HG02973 (cell line): Measurements from ENCODE around the gene ATP6V0A4.
"Not testable (repeated sequence)": the region's sequence is repeated elsewhere in the genome, so short reads cannot be mapped to it uniquely, and the experiment has no call there.

Experiments
- ATAC-seq: cut with Tn5 transposase; IDR thresholded peaks from one replicate; pipeline ENCODE4 v1.9.1; 2021; ENCODE audit warnings: moderate library complexity; ENCODE audit not compliant: unreplicated experiment

Gene ATP6V0A4

GRCh38 chr7:138797715-138798320 is at the start of gene ATP6V0A4, which contains the start of gene TMEM213:
TSS of gene ATP6V0A4 (minus strand) at chr7:138798196. CDS start at chr7:138771247, 26,949 bp downstream.
TSS of gene TMEM213 (plus strand) at chr7:138797994. CDS start at chr7:138798105, 111 bp downstream.
- ATAC-seq = no peak

GRCh38 chr7:138845711-138846110 is 47.7 kb upstream of the ATP6V0A4 start:
- ATAC-seq = no peak

- ATAC-seq = no peak
Observed at GRCh38 chr7:138843632-138844580, 45.9 kb upstream of the ATP6V0A4 start.

GRCh38 chr7:138842111-138842510 is 44.1 kb upstream of the ATP6V0A4 start:
- ATAC-seq = no peak

- no peak for ATAC-seq
Observed at GRCh38 chr7:138838166-138838565, 40.2 kb upstream of the ATP6V0A4 start.

GRCh38 chr7:138837627-138838026 is 39.6 kb upstream of the ATP6V0A4 start:
- ATAC-seq = no peak

- ATAC-seq = no peak
Observed at GRCh38 chr7:138835087-138835486, 37.1 kb upstream of the ATP6V0A4 start.

- no peak for ATAC-seq
Observed at GRCh38 chr7:138834583-138834982, 36.6 kb upstream of the ATP6V0A4 start.

GRCh38 chr7:138833596-138833995 is 35.6 kb upstream of the ATP6V0A4 start:
- no peak for ATAC-seq

- ATAC-seq = no peak
Observed at GRCh38 chr7:138832966-138833365, 35.0 kb upstream of the ATP6V0A4 start.

GRCh38 chr7:138829335-138829734 is 31.3 kb upstream of the ATP6V0A4 start:
- no peak for ATAC-seq

GRCh38 chr7:138828302-138828701 is 30.3 kb upstream of the ATP6V0A4 start:
- no peak for ATAC-seq

- ATAC-seq = no peak
Observed at GRCh38 chr7:138825049-138825721, 27.2 kb upstream of the ATP6V0A4 start.

GRCh38 chr7:138822867-138823535 is 25.0 kb upstream of the ATP6V0A4 start:
- no peak for ATAC-seq

- no peak for ATAC-seq
Observed at GRCh38 chr7:138821912-138822311, 23.9 kb upstream of the ATP6V0A4 start.

GRCh38 chr7:138819625-138820024 is 21.6 kb upstream of the ATP6V0A4 start:
- ATAC-seq = no peak

GRCh38 chr7:138816650-138817049 is 18.7 kb upstream of the ATP6V0A4 start:
- no peak for ATAC-seq

- ATAC-seq = no peak
Observed at GRCh38 chr7:138814816-138815332, 16.9 kb upstream of the ATP6V0A4 start.

- no peak for ATAC-seq
Observed at GRCh38 chr7:138813945-138814344, 15.9 kb upstream of the ATP6V0A4 start.

GRCh38 chr7:138811327-138811726 is 13.3 kb upstream of the ATP6V0A4 start:
- not testable (repeated sequence) for ATAC-seq

GRCh38 chr7:138809346-138809745 is 11.3 kb upstream of the ATP6V0A4 start:
- no peak for ATAC-seq
